Endothelial cell of umbilical vein (primary cell): ENCODE data around the gene PAK4. TPM values are rescaled to one million over a fixed set of nuclear protein-coding genes. Genes with fewer than 3 reads are reported as not detected.

Experiments used
- BruUV-seq: library from RNA; stranded (reverse); fragments of 400-500 nt; replicated peaks from 2 replicates; lab custom pipeline; 2021; lab: Mats Ljungman, UMichigan
- CTCF ChIA-PET: fragments of 300-600, 350-600 bp; sonication (Branson Sonifier 250); formaldehyde crosslinking; loops from one replicate; lab custom pipeline; 2021; ENCODE audit warnings: antibody characterized with exemption, inconsistent platforms; lab: Charles Lee
- POLR2A ChIA-PET: fragments of 300-600, 350-600 bp; sonication (Branson Sonifier 250); formaldehyde crosslinking; loops from one replicate; lab custom pipeline; 2021; ENCODE audit warnings: antibody characterized with exemption, inconsistent platforms; lab: Charles Lee
- DNase-seq: peaks from one replicate; pipeline ENCODE4 v3.0.0-alpha.2; 2011; ENCODE audit warnings: low read depth, low spot score
- FAIRE-seq: peaks from 2 replicates; lab custom pipeline; 2011; peaks lifted over from hg19 to GRCh38; lab: Jason Lieb, UNC
- H2AFZ ChIP-seq: 2 replicates; pipeline ENCODE4 v1.6.0; 2012; ENCODE audit warnings: low read depth, low read length, control low read depth, inconsistent platforms
- H3K27ac ChIP-seq: 2 replicates; pipeline ENCODE4 v1.5.1; 2011; ENCODE audit warnings: low read depth, mild to moderate bottlenecking, control low read depth, low read length, moderate library complexity; ENCODE audit not compliant: insufficient read depth
- H3K27me3 ChIP-seq, 2 experiments: 2 replicates each; pipeline versions ENCODE4 v1.6.0 to v1.6.1; 2011; ENCODE audit warnings: low read length in 2 of 2, mixed read lengths in 1 of 2; ENCODE audit not compliant: control insufficient read depth in 2 of 2, insufficient read depth in 2 of 2
- H3K36me3 ChIP-seq, 2 experiments: 2 replicates in 1 of 2; 3 replicates in 1 of 2; pipeline ENCODE4 v1.5.1; 2011; ENCODE audit warnings: low read length in 2 of 2, mild to moderate bottlenecking in 1 of 2, moderate library complexity in 1 of 2; ENCODE audit not compliant: control insufficient read depth in 2 of 2, insufficient read depth in 2 of 2; ENCODE audit errors: extremely low read depth in 1 of 2
- H3K4me1 ChIP-seq: 3 replicates; pipeline ENCODE4 v1.5.1; 2011; ENCODE audit warnings: mild to moderate bottlenecking, low read length; ENCODE audit not compliant: control insufficient read depth, insufficient read depth; ENCODE audit errors: extremely low read depth
- H3K4me2 ChIP-seq: 2 replicates; pipeline ENCODE4 v1.6.1; 2011; ENCODE audit warnings: low read length, control low read depth, mixed read lengths; ENCODE audit not compliant: insufficient read depth
- H3K4me3 ChIP-seq, 3 experiments: fragments of 200-600 bp in 1 of 3; sonication (generic), shearing (Covaris generic) in 1 of 3; replicated peaks in 1 of 3; 2 replicates each; pipeline ENCODE4 v1.5.1; 2011 to 2016; ENCODE audit warnings: control low read depth in 3 of 3, low read length in 3 of 3, mild to moderate bottlenecking in 2 of 3, inconsistent platforms in 1 of 3, low read depth in 1 of 3, moderate library complexity in 1 of 3; ENCODE audit not compliant: insufficient read depth in 1 of 3
- H3K79me2 ChIP-seq: 2 replicates; pipeline ENCODE4 v1.6.0; 2012; ENCODE audit warnings: low read length, inconsistent platforms; ENCODE audit not compliant: control insufficient read depth, insufficient read depth
- H3K9ac ChIP-seq: replicated peaks from 2 replicates; pipeline ENCODE3; 2011; ENCODE audit warnings: low read length, control low read depth; ENCODE audit not compliant: insufficient read depth; ENCODE audit errors: extremely low read depth
- H3K9me1 ChIP-seq: replicated peaks from 3 replicates; pipeline ENCODE4 v1.6.0; 2011; ENCODE audit warnings: mild to moderate bottlenecking, low read length; ENCODE audit not compliant: control insufficient read depth, insufficient read depth; ENCODE audit errors: extremely low read depth
- H3K9me3 ChIP-seq: replicated peaks from 2 replicates; pipeline ENCODE4 v1.5.1; 2012; ENCODE audit warnings: low read length, inconsistent platforms; ENCODE audit not compliant: control insufficient read depth, insufficient read depth
- H4K20me1 ChIP-seq: replicated peaks from 2 replicates; pipeline ENCODE3; 2011; ENCODE audit warnings: mild to moderate bottlenecking, low read length; ENCODE audit not compliant: control insufficient read depth, insufficient read depth; ENCODE audit errors: extremely low read depth
- EZH2 ChIP-seq: IDR thresholded peaks from 2 replicates; pipeline ENCODE4 v1.6.1; 2012; ENCODE audit warnings: borderline replicate concordance, low read depth, mild to moderate bottlenecking, moderate library complexity, low read length, inconsistent platforms; ENCODE audit not compliant: severe bottlenecking
- FOS ChIP-seq: IDR thresholded peaks from 2 replicates; pipeline ENCODE4 v1.6.1; 2011; ENCODE audit warnings: mild to moderate bottlenecking, low read length, moderate library complexity, borderline replicate concordance; ENCODE audit not compliant: insufficient read depth
- GATA2 ChIP-seq: IDR thresholded peaks from 2 replicates; pipeline ENCODE4 v1.7.0; 2011; ENCODE audit warnings: low read depth, mild to moderate bottlenecking, moderate library complexity, mixed read lengths, low read length; ENCODE audit not compliant: insufficient read length, insufficient read depth
- JUN ChIP-seq: IDR thresholded peaks from 2 replicates; pipeline ENCODE4 v1.6.1; 2011; ENCODE audit warnings: borderline replicate concordance, low read depth; ENCODE audit not compliant: insufficient read length, insufficient read depth
- MAX ChIP-seq: IDR thresholded peaks from 2 replicates; pipeline ENCODE4 v1.6.1; 2011; ENCODE audit not compliant: insufficient read depth, insufficient read length
- MYC ChIP-seq: IDR thresholded peaks from one replicate; pipeline ENCODE4 v1.6.1; 2011; ENCODE audit warnings: mild to moderate bottlenecking, low read depth, low read length
- POLR2A ChIP-seq: IDR thresholded peaks from 2 replicates; pipeline ENCODE4 v1.6.1; 2012; ENCODE audit warnings: low read depth, mild to moderate bottlenecking, control low read depth, low read length
- POLR2AphosphoS5 ChIP-seq: IDR thresholded peaks from 2 replicates; pipeline ENCODE4 v1.6.1; 2012; ENCODE audit warnings: low read depth, mild to moderate bottlenecking, control low read depth, low read length, moderate library complexity; ENCODE audit not compliant: insufficient read depth
- dilution Hi-C: fragments of 300-500 bp; cut with MboI; formaldehyde crosslinking; loops from one replicate; pipeline ENCODE4 v1.15.0; 2019; ENCODE audit warnings: low sequenced_read_pairs; ENCODE audit not compliant: extremely low pct_ligation_motif_present
- intact Hi-C: fragments of 100-400 bp; cut with micrococcal nuclease; formaldehyde crosslinking; loops from one replicate; pipeline ENCODE4 v1.10.0; 2022
- polyA plus RNA-seq, 4 experiments: library from polyadenylated mRNA; depleted of rRNA in 3 of 4; stranded (reverse) in 3 of 4; unstranded in 1 of 4; fragments of >200 nt; gene quantifications; 2 replicates each; pipeline versions ENCODE4 v1.2.1 to v1.2.3, GENCODE V29; 2011 to 2012; ENCODE audit warnings: missing spikeins in 1 of 4
- total RNA-seq: library from RNA; stranded (reverse); gene quantifications from 2 replicates; pipeline ENCODE4 v1.2.3, GENCODE V29; 2021
- TF ChIP-seq, protein P1 (sequence below), 2 donors: IDR thresholded peaks; 1 replicate in 1 of 2; 2 replicates in 1 of 2; pipeline ENCODE4 v1.5.1; 2011; ENCODE audit warnings: low read length in 2 of 2, mild to moderate bottlenecking in 2 of 2, moderate library complexity in 2 of 2, control low read depth in 1 of 2, inconsistent platforms in 1 of 2, low read depth in 1 of 2; ENCODE audit not compliant: insufficient read depth in 1 of 2; ENCODE audit errors: extremely low read depth in 1 of 2

PAK4 gene
- total and polyA plus RNA-seq, 2 donors (not counting 3 experiments of a cell fraction or from before 2014, with no cell fraction given) = 39.8 to 55.4 TPM

DNA sequence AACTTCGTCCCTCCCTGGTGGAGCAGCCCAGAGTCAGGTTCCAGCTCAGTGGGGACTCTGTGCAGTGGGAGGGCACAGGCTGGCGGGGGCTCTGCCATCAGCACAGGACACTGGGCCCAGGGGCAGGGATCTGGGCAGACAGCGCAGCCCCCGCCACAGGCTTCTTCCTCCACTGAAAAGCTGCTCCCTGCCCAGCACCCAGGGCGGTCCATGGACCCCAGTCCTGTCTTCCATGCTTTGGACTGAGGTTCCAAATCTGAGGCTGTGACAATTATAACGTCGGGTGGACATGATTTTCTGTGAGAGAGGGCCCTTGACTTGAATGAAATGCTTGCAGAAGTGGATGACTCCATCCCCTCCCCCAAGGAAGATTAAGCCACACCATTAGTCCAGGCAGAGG lies 50.0 kb downstream of the PAK4 start:
- H3K36me3 ChIP-seq = peaks cover 3 to 34% of the 10 kb centered on the region in 2 experiments
- no peaks in the 10 kb centered on the region for H3K79me2 ChIP-seq
- H2AFZ ChIP-seq = no peak overlapping the region
- H4K20me1 ChIP-seq = no peaks in the 10 kb centered on the region
- intact Hi-C loops (no loop called here), dilution Hi-C loops (no loop called here)
- no TSS peak for BruUV-seq
- H3K4me1 ChIP-seq = no peaks in the 10 kb centered on the region
- H3K9ac ChIP-seq = no peak overlapping the region
- no peak overlapping the region for H3K4me2 ChIP-seq
- no peak overlapping the region for H3K4me3 ChIP-seq
- FAIRE-seq (no peak), DNase-seq (no peak)
- H3K9me3 ChIP-seq = no peaks in the 10 kb centered on the region
- H3K9me1 ChIP-seq = no peaks in the 10 kb centered on the region
- no peak overlapping the region for H3K27ac ChIP-seq
- TF ChIP-seq FOS = no peak
- TF ChIP-seq, protein P1, sequence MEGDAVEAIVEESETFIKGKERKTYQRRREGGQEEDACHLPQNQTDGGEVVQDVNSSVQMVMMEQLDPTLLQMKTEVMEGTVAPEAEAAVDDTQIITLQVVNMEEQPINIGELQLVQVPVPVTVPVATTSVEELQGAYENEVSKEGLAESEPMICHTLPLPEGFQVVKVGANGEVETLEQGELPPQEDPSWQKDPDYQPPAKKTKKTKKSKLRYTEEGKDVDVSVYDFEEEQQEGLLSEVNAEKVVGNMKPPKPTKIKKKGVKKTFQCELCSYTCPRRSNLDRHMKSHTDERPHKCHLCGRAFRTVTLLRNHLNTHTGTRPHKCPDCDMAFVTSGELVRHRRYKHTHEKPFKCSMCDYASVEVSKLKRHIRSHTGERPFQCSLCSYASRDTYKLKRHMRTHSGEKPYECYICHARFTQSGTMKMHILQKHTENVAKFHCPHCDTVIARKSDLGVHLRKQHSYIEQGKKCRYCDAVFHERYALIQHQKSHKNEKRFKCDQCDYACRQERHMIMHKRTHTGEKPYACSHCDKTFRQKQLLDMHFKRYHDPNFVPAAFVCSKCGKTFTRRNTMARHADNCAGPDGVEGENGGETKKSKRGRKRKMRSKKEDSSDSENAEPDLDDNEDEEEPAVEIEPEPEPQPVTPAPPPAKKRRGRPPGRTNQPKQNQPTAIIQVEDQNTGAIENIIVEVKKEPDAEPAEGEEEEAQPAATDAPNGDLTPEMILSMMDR (IDR thresholded peaks at IDR 0.05; ENCODE audit: extremely low read depth in 1 of 2, insufficient read depth in 1 of 2, low read depth in 1 of 2, low read length in 2 of 2) = no peak
- TF ChIP-seq EZH2 = no peak
- TF ChIP-seq POLR2A = no peak
- TF ChIP-seq POLR2AphosphoS5 = no peak
- no peak for TF ChIP-seq MYC
- no peak for TF ChIP-seq JUN
- no peak for TF ChIP-seq GATA2
- no peak for TF ChIP-seq MAX
- no peaks in the 10 kb centered on the region for H3K27me3 ChIP-seq
- CTCF ChIA-PET = interaction anchor here (1.5 kb wide), 1 partner anchor 12 kb away, joined by 6 read pairs; no protein-coding TSS in a partner anchor
- POLR2A ChIA-PET = no interaction called here
